Small intestine (tissue), 7 donors: Measurements from ENCODE around the gene PTPRJ. TPM values are rescaled to one million over a fixed set of nuclear protein-coding genes. Genes with fewer than 3 reads are reported as not detected.

Experiments
- DNase-seq, 2 donors: peaks; one replicate each; pipeline versions ENCODE4 v3.0.0 to v3.0.0-alpha.2; 2013
- FAIRE-seq: peaks from 2 replicates; lab custom pipeline; 2012; peaks lifted over from hg19 to GRCh38; lab: Jason Lieb, UNC
- H3K27ac ChIP-seq, 3 donors: one replicate each; pipeline ENCODE4 v1.5.1; 2013; ENCODE audit warnings: low read length in 2 of 3, mild to moderate bottlenecking in 2 of 3, control low read depth in 1 of 3, inconsistent platforms in 1 of 3, low read depth in 1 of 3, moderate library complexity in 1 of 3
- H3K27me3 ChIP-seq, 3 donors: one replicate each; pipeline ENCODE4 v1.6.1; 2013; ENCODE audit warnings: low read length in 3 of 3, inconsistent platforms in 1 of 3; ENCODE audit not compliant: control insufficient read depth in 3 of 3, insufficient read depth in 3 of 3
- H3K36me3 ChIP-seq, 3 donors: one replicate each; pipeline ENCODE4 v1.6.1; 2013; ENCODE audit warnings: low read length in 3 of 3, inconsistent platforms in 1 of 3, low read depth in 1 of 3, mild to moderate bottlenecking in 1 of 3, moderate library complexity in 1 of 3; ENCODE audit not compliant: control insufficient read depth in 3 of 3, insufficient read depth in 2 of 3
- H3K4me1 ChIP-seq, 3 donors: one replicate each; pipeline ENCODE4 v1.6.1; 2013; ENCODE audit warnings: low read length in 2 of 3, inconsistent platforms in 1 of 3, low read depth in 1 of 3, mild to moderate bottlenecking in 1 of 3, moderate library complexity in 1 of 3; ENCODE audit not compliant: control insufficient read depth in 3 of 3, insufficient read depth in 2 of 3
- H3K4me3 ChIP-seq, 3 donors: one replicate each; pipeline ENCODE4 v1.5.1; 2013; ENCODE audit warnings: low read length in 3 of 3, control low read depth in 1 of 3, inconsistent platforms in 1 of 3, low read depth in 1 of 3, mild to moderate bottlenecking in 1 of 3, moderate library complexity in 1 of 3
- H3K9me3 ChIP-seq, 2 donors: one replicate each; pipeline ENCODE4 v1.6.1; 2013; ENCODE audit warnings: low read depth in 1 of 2, low read length in 1 of 2; ENCODE audit not compliant: control insufficient read depth in 2 of 2, insufficient read depth in 1 of 2
- WGBS, 3 donors: extraction: QIAGEN DNeasy Blood & Tissue Kit; methylation state at CpG; one replicate each; pipeline ENCODE4 v1.1.7; 2013; 5-methylcytosine and 5-hydroxymethylcytosine counted together
- polyA plus RNA-seq, 4 donors: library from polyadenylated mRNA; stranded (reverse) in 3 of 4; unstranded in 1 of 4; fragments of 200-250 nt in 3 of 4; fragments of 120-200 nt in 1 of 4; gene quantifications; one replicate each; pipeline versions ENCODE4 v1.2.1 to v1.2.3, GENCODE V29; 2013
- donor health status: healthy with polysubstance abuse.
- donor health status: control.
- donor health status: control.
- donor health status: Bipolar disorder and iron deficiency.
- donor health status: healthy.

PTPRJ gene
- polyA plus RNA-seq, 4 donors = 4.9 to 31.4 (median 7.3) TPM

DNA sequence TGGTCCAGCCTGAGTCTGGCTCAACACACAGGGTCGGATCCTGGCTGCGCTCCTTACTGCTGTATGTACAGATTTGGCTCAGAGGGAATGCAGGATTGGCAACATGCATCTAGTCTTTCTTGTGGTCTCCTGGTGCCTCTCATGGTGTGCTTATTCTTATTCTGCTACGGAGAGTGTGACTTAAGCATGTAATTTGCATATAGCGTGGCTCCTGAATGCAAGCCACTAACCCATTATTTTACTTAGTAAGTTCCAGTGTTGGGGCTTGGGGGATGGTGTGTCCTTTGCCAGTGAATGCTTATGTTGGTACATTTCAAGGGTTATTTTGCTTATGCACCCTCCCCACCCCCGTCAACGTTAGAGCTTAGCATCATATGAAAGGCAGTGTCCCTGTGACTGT is 51.2 kb downstream of the PTPRJ start:
- no peak for FAIRE-seq
- WGBS, 3 donors = 75 to 97% (median 81%) methylated on average over 6 of the region's 6 CpGs

DNA sequence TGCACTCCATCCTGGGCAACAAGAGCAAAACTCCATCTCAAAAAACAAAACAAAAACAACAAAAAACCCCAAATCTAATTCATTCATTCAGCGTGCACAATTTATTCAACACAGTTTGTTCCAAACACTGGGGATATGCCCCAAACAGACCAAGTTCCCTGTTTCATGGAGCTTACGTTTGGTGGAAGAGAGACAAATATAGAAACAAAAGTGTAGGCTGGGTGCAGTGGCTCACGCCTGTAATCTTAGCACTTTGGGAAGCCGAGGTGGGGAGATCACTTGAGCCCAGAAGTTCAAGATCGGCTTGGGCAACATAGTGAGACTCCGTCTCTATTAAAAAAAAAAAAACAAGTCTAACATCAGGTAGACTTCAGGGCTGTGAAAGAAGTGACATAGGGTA is 52.4 kb downstream of the PTPRJ start:
- FAIRE-seq = no peak
- H3K27ac ChIP-seq = no peak overlapping the region
- DNase-seq = no peak
- 86 to 95% (median 95%) methylated on average over 6 of the region's 6 CpGs for WGBS, 3 donors
- H3K4me3 ChIP-seq = no peak overlapping the region
- H3K4me1 ChIP-seq = peaks cover 0 to 3% (median 3%) of the 10 kb centered on the region in 3 donors
- no peaks in the 10 kb centered on the region for H3K27me3 ChIP-seq
- peaks cover 0 to 19% (median 0%) of the 10 kb centered on the region in 3 donors for H3K36me3 ChIP-seq
- H3K9me3 ChIP-seq = no peaks in the 10 kb centered on the region

More for the DNA sequence above, 51.2 kb downstream of the PTPRJ start:
- DNase-seq = no peak
- H3K9me3 ChIP-seq = no peaks in the 10 kb centered on the region
- H3K4me3 ChIP-seq = no peak overlapping the region
- H3K4me1 ChIP-seq = peaks cover 0 to 3% (median 3%) of the 10 kb centered on the region in 3 donors
- H3K27ac ChIP-seq = peak overlapping the region in 1 of 3 donors; percentile 52
- H3K36me3 ChIP-seq = peaks cover 0 to 19% (median 0%) of the 10 kb centered on the region in 3 donors
- H3K27me3 ChIP-seq = no peaks in the 10 kb centered on the region

DNA sequence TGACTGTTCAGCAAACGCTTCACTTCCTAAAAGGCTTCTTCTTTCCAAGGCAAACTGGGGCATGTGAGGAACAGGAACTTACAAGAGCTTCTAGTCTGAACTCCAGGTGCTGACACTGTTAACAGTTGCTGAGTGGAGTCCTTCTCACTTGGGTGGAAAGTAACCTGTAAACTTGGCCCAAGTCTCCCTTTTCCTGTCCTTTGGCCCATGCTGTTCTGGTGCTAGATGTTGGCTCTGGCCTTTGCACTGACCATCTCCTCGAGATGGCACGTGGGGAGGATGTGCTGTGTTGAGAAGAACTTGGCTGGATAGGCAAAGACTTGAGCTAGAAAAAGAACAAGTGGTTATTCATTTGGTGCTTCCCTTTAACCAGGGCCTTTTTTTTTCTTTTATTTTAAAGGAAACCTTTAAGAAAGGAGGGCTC is 53.6 kb downstream of the PTPRJ start:
- DNase-seq (no peak), FAIRE-seq (no peak)
- Histone ChIP-seq H3K4me3 (no peak overlapping the region), H3K36me3 (peaks cover 0 to 18% (median 0%) of the 10 kb centered on the region in 3 donors), H3K9me3 (no peaks in the 10 kb centered on the region), H3K27ac (no peak overlapping the region), H3K27me3 (no peaks in the 10 kb centered on the region), H3K4me1 (peaks cover 0 to 3% (median 1%) of the 10 kb centered on the region in 3 donors)
- 69 to 75% (median 74%) methylated on average over 3 of the region's 3 CpGs for WGBS, 3 donors

DNA sequence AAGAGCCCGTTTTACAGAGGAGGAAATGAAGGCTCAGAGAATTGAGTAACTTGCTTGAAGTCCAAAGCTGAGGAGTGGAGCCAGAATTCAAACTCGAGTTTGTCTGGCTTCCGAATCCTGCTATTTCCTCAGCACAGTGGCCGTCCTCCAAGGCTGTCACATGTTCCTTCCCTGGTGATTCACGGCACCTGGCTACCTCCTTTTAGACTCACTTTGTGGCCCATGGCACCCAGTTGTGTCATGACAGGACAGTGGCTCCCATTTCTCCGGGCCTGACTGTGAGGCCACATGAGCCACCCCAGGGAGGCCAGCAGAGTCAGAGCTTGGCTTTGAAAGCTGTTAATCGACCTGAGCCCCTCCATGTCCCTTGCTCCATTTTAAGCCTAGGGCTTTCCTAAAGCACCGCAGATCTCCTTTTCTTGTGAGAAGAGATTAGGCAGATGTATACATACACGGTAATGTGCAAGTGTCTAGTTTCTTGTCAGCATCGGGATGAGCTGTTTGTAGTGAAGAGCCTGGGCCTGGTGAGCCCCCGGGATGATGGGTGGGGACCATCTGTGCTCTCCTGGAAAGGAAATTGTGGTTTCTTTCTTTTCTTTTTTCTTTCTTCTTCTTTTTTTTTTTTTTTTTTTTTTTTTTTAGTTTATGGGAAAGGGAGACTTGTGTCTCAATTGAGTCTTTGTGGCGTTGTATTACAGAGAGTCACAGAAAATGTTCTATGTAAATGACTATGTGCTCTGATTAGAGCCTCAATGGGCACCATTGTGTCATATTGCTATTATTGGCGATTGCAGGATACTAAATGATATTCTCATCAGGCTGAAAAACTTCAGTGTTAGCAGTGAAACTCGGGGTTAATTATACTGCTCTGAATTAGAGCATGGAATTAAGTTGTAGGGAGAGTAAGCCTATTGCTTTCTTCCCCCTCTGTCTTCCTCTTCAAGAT is 54.8 kb downstream of the PTPRJ start:
- DNase-seq = no peak
- Histone ChIP-seq H3K4me1 (no peaks in the 10 kb centered on the region), H3K27ac (peak overlapping the region in 1 of 3 donors; percentile 13), H3K36me3 (peaks cover 0 to 17% (median 0%) of the 10 kb centered on the region in 3 donors), H3K27me3 (no peaks in the 10 kb centered on the region), H3K9me3 (no peaks in the 10 kb centered on the region), H3K4me3 (no peak overlapping the region)
- FAIRE-seq = no peak
- 76 to 89% (median 86%) methylated on average over 14 of the region's 14 CpGs for WGBS, 3 donors

DNA sequence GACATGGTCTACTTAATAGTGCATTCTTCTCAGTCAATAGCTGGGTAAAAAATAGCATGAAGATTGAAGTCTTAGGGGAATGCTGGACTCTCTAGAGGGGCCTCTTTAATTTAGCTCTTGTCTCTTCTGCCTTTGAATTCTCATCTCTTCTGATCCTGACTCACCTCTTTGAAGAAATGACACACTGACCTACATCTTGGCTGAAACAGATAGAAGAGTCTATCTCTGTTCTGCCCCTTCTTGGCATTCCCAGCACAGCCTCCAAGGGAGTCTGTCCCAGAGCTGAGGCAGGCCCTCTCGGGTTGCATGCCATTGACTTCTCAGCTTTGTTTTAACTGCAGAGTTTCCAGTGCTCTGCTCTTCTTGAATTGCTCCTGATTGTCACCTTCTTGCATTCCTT is 55.7 kb downstream of the PTPRJ start:
- Histone ChIP-seq H3K9me3 (no peaks in the 10 kb centered on the region), H3K27me3 (no peaks in the 10 kb centered on the region), H3K4me1 (no peaks in the 10 kb centered on the region), H3K4me3 (no peak overlapping the region), H3K27ac (no peak overlapping the region), H3K36me3 (peaks cover 0 to 20% (median 0%) of the 10 kb centered on the region in 3 donors)
- FAIRE-seq (no peak), DNase-seq (no peak)
- WGBS, 3 donors = 76 to 94% (median 90%) methylated on average over 1 of the region's 1 CpG

DNA sequence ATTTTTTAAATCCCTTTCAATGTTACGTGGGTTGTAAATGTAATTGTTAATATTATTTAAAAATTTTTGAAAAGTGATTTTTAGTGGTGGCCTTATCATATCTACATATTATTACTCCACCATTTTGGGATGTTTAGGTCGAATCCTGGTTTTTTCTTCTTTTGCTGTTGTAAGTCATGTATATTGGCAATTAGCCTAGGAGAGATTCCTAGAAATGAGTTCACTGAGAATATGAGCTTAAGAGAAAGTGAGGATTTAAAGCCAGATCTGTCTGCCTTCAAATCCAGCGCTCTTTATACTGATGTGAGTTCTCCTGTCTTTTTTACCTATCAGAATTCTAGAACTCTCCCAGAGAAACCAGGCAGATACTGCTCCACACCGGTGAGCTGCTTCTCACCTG is 56.1 kb downstream of the PTPRJ start:
- WGBS, 3 donors = 89 to 92% (median 92%) methylated on average over 4 of the region's 4 CpGs
- Histone ChIP-seq H3K4me3 (no peak overlapping the region), H3K36me3 (peaks cover 0 to 18% (median 2%) of the 10 kb centered on the region in 3 donors), H3K9me3 (no peaks in the 10 kb centered on the region), H3K4me1 (no peaks in the 10 kb centered on the region), H3K27ac (no peak overlapping the region), H3K27me3 (no peaks in the 10 kb centered on the region)
- FAIRE-seq (no peak), DNase-seq (no peak)

DNA sequence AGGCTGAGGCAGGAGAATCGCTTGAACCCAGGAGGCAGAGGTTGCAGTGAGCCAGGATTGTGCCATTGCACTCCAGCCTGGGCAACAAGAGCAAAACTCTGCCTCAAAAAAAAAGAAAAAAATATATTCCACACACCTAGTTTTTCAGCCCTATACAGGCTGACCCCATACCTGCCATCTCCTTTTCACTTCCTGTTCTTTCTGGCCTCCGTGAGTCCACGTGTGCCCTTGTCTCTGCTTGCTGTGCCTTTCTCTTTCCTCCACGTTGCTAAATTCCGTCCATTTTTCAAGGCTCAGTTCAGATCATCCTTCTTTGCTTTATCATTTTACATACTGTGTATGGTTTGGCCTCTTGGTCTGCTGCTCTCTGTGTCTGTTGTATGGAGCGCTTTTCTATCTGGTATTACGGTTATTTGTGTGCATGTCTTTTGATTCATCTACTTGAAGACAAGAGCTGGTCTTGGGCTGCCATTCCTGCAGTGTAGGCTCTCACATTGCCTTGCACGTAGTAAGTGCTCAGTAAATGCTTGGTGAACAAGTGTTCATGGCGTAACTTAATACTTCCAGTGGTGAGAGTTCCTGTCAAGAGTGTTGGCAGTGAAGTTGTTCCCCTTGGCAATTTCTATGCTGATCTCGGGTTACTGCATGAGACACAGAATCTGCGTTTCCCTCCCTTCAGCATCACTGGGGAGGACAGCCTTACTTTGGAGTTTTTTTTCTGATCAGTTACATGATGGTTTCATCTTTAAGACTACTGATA is 57.5 kb downstream of the PTPRJ start:
- DNase-seq = no peak
- Histone ChIP-seq H3K4me3 (no peak overlapping the region), H3K9me3 (no peaks in the 10 kb centered on the region), H3K4me1 (no peaks in the 10 kb centered on the region), H3K27me3 (no peaks in the 10 kb centered on the region), H3K36me3 (peaks cover 0 to 18% (median 2%) of the 10 kb centered on the region in 3 donors), H3K27ac (no peak overlapping the region)
- WGBS, 3 donors = 89 to 95% (median 93%) methylated on average over 11 of the region's 11 CpGs
- FAIRE-seq = no peak

DNA sequence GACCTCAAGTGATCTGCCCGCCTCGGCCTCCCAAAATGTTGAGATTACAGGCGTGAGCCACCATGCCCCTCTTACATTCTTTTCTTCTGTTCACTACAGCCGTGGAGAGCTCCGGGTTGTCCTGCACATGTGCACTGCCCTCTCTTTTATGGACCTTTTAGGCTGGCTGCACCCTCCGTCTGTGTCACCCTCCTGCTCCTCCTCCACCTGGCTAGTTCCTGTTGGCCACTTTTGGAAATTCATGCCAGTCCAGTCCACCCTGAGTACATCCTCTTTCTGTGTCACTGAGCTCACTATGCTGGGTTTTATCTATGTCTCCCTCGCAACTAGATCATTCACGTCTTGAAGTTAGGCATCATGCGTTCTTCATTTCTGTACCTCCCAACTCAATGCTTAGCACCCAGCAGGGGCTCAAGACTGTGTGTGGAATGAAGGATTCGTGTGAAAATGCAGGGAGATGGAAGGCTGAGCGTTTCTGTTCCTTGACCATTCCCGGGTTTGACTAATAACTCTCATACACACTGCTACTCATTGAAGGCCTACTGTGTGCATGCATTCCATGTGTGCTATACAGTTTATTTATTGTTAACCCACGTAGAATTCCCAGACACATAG is 60.6 kb downstream of the PTPRJ start:
- Histone ChIP-seq H3K36me3 (peaks cover 0 to 17% (median 2%) of the 10 kb centered on the region in 3 donors), H3K27ac (no peak overlapping the region), H3K9me3 (no peaks in the 10 kb centered on the region), H3K4me1 (no peaks in the 10 kb centered on the region), H3K4me3 (no peak overlapping the region), H3K27me3 (no peaks in the 10 kb centered on the region)
- WGBS, 3 donors = 92 to 96% (median 94%) methylated on average over 13 of the region's 13 CpGs
- DNase-seq (no peak), FAIRE-seq (no peak)
